ENCODE results near the gene VAC14.

The VAC14 gene

GRCh38 chr16:70708366-70709246 is 92.4 kb downstream of the VAC14 start:
- Histone ChIP-seq H3K9ac (ENCODE audit: low read depth, low read length) (peak overlapping the region; percentile 10), H3K4me3 (ENCODE audit: low read length) (no peak overlapping the region), H3K36me3 (ENCODE audit: insufficient read depth, low read length) (peaks cover 4% of the 10 kb centered on the region), H3K4me1 (ENCODE audit: control insufficient read depth, insufficient read depth, low read length) (peaks cover 72% of the 10 kb centered on the region), H3K27me3 (ENCODE audit: control insufficient read depth, insufficient read depth, low read length) (no peaks in the 10 kb centered on the region), H3K9me3 (replicated peaks; ENCODE audit: low read length) (no peaks in the 10 kb centered on the region), H3K4me2 (ENCODE audit: low read length) (no peak overlapping the region)

- peak overlapping the region; percentile 7 for H3K4me3 ChIP-seq (ENCODE audit: low read length)
- H3K9ac ChIP-seq (ENCODE audit: low read depth, low read length), result peak overlapping the region; percentile 61
- H3K4me1 ChIP-seq (ENCODE audit: control insufficient read depth, insufficient read depth, low read length), result peaks cover 80% of the 10 kb centered on the region
- H3K9me3 ChIP-seq (replicated peaks; ENCODE audit: low read length), result no peaks in the 10 kb centered on the region
- H3K27me3 ChIP-seq (ENCODE audit: control insufficient read depth, insufficient read depth, low read length), result no peaks in the 10 kb centered on the region
- H3K36me3 ChIP-seq (ENCODE audit: insufficient read depth, low read length), result peaks cover 4% of the 10 kb centered on the region
- H3K4me2 ChIP-seq (ENCODE audit: low read length), result peak overlapping the region; percentile 51
Measured at GRCh38 chr16:70706948-70707465, 94.0 kb downstream of the VAC14 start.

- Histone ChIP-seq H3K27me3 (ENCODE audit: control insufficient read depth, insufficient read depth, low read length) (no peaks in the 10 kb centered on the region), H3K36me3 (ENCODE audit: insufficient read depth, low read length) (no peaks in the 10 kb centered on the region), H3K4me3 (ENCODE audit: low read length) (no peak overlapping the region), H3K4me2 (ENCODE audit: low read length) (peak overlapping the region; percentile 16), H3K4me1 (ENCODE audit: control insufficient read depth, insufficient read depth, low read length) (peaks cover 99% of the 10 kb centered on the region), H3K9ac (ENCODE audit: low read depth, low read length) (peak overlapping the region; percentile 45), H3K9me3 (replicated peaks; ENCODE audit: low read length) (no peaks in the 10 kb centered on the region)
Measured at GRCh38 chr16:70705056-70705455, 95.9 kb downstream of the VAC14 start.

- Histone ChIP-seq H3K4me2 (ENCODE audit: low read length) (peak overlapping the region; percentile 16), H3K9ac (ENCODE audit: low read depth, low read length) (peak overlapping the region; percentile 45), H3K9me3 (replicated peaks; ENCODE audit: low read length) (no peaks in the 10 kb centered on the region), H3K27me3 (ENCODE audit: control insufficient read depth, insufficient read depth, low read length) (no peaks in the 10 kb centered on the region), H3K36me3 (ENCODE audit: insufficient read depth, low read length) (no peaks in the 10 kb centered on the region), H3K4me1 (ENCODE audit: control insufficient read depth, insufficient read depth, low read length) (peaks cover 99% of the 10 kb centered on the region), H3K4me3 (ENCODE audit: low read length) (no peak overlapping the region)
Measured at GRCh38 chr16:70704586-70704985, 96.4 kb downstream of the VAC14 start.

- Histone ChIP-seq H3K27me3 (ENCODE audit: control insufficient read depth, insufficient read depth, low read length) (no peaks in the 10 kb centered on the region), H3K36me3 (ENCODE audit: insufficient read depth, low read length) (peaks cover 4% of the 10 kb centered on the region), H3K4me1 (ENCODE audit: control insufficient read depth, insufficient read depth, low read length) (peaks cover 98% of the 10 kb centered on the region), H3K9ac (ENCODE audit: low read depth, low read length) (peak overlapping the region; percentile 45), H3K9me3 (replicated peaks; ENCODE audit: low read length) (no peaks in the 10 kb centered on the region), H3K4me3 (ENCODE audit: low read length) (peak overlapping the region; percentile 3), H3K4me2 (ENCODE audit: low read length) (peak overlapping the region; percentile 22)
Measured at GRCh38 chr16:70703835-70704381, 97.0 kb downstream of the VAC14 start.

GRCh38 chr16:70703041-70703834 is 97.7 kb downstream of the VAC14 start:
- H3K27me3 ChIP-seq (ENCODE audit: control insufficient read depth, insufficient read depth, low read length), result no peaks in the 10 kb centered on the region
- H3K36me3 ChIP-seq (ENCODE audit: insufficient read depth, low read length), result peaks cover 4% of the 10 kb centered on the region
- peaks cover 93% of the 10 kb centered on the region for H3K4me1 ChIP-seq (ENCODE audit: control insufficient read depth, insufficient read depth, low read length)
- peak overlapping the region; percentile 45 for H3K9ac ChIP-seq (ENCODE audit: low read depth, low read length)
- no peaks in the 10 kb centered on the region for H3K9me3 ChIP-seq (replicated peaks; ENCODE audit: low read length)
- peak overlapping the region; percentile 22 for H3K4me2 ChIP-seq (ENCODE audit: low read length)
- H3K4me3 ChIP-seq (ENCODE audit: low read length), result peak overlapping the region; percentile 3

- H3K4me1 ChIP-seq (ENCODE audit: control insufficient read depth, insufficient read depth, low read length), result peaks cover 93% of the 10 kb centered on the region
- peak overlapping the region; percentile 45 for H3K9ac ChIP-seq (ENCODE audit: low read depth, low read length)
- H3K4me2 ChIP-seq (ENCODE audit: low read length), result peak overlapping the region; percentile 22
Measured at GRCh38 chr16:70702624-70703023, 98.3 kb downstream of the VAC14 start.

GRCh38 chr16:70701998-70702397 is 99.0 kb downstream of the VAC14 start:
- no peaks in the 10 kb centered on the region for H3K9me3 ChIP-seq (replicated peaks; ENCODE audit: low read length)
- no peak overlapping the region for H3K4me2 ChIP-seq (ENCODE audit: low read length)
- H3K27me3 ChIP-seq (ENCODE audit: control insufficient read depth, insufficient read depth, low read length), result no peaks in the 10 kb centered on the region
- no peak overlapping the region for H3K4me3 ChIP-seq (ENCODE audit: low read length)
- peaks cover 4% of the 10 kb centered on the region for H3K36me3 ChIP-seq (ENCODE audit: insufficient read depth, low read length)
- peak overlapping the region; percentile 45 for H3K9ac ChIP-seq (ENCODE audit: low read depth, low read length)
- H3K4me1 ChIP-seq (ENCODE audit: control insufficient read depth, insufficient read depth, low read length), result peaks cover 93% of the 10 kb centered on the region

More at GRCh38 chr16:70702624-70703023, 98.3 kb downstream of the VAC14 start:
- no peaks in the 10 kb centered on the region for H3K9me3 ChIP-seq (replicated peaks; ENCODE audit: low read length)
- H3K27me3 ChIP-seq (ENCODE audit: control insufficient read depth, insufficient read depth, low read length), result no peaks in the 10 kb centered on the region
- H3K36me3 ChIP-seq (ENCODE audit: insufficient read depth, low read length), result peaks cover 4% of the 10 kb centered on the region
- no peak overlapping the region for H3K4me3 ChIP-seq (ENCODE audit: low read length)

GRCh38 chr16:70701596-70701995 is 99.4 kb downstream of the VAC14 start:
- Histone ChIP-seq H3K9ac (ENCODE audit: low read depth, low read length) (peak overlapping the region; percentile 77), H3K4me1 (ENCODE audit: control insufficient read depth, insufficient read depth, low read length) (peaks cover 93% of the 10 kb centered on the region), H3K9me3 (replicated peaks; ENCODE audit: low read length) (no peaks in the 10 kb centered on the region), H3K27me3 (ENCODE audit: control insufficient read depth, insufficient read depth, low read length) (no peaks in the 10 kb centered on the region), H3K4me3 (ENCODE audit: low read length) (no peak overlapping the region), H3K36me3 (ENCODE audit: insufficient read depth, low read length) (peaks cover 4% of the 10 kb centered on the region), H3K4me2 (ENCODE audit: low read length) (no peak overlapping the region)

- H3K4me3 ChIP-seq (ENCODE audit: low read length), result no peak overlapping the region
- peaks cover 90% of the 10 kb centered on the region for H3K4me1 ChIP-seq (ENCODE audit: control insufficient read depth, insufficient read depth, low read length)
- H3K4me2 ChIP-seq (ENCODE audit: low read length), result peak overlapping the region; percentile 31
- peaks cover 4% of the 10 kb centered on the region for H3K36me3 ChIP-seq (ENCODE audit: insufficient read depth, low read length)
- peak overlapping the region; percentile 77 for H3K9ac ChIP-seq (ENCODE audit: low read depth, low read length)
- H3K27me3 ChIP-seq (ENCODE audit: control insufficient read depth, insufficient read depth, low read length), result no peaks in the 10 kb centered on the region
- H3K9me3 ChIP-seq (replicated peaks; ENCODE audit: low read length), result no peaks in the 10 kb centered on the region
Measured at GRCh38 chr16:70701036-70701435, 99.9 kb downstream of the VAC14 start.

Measured in skeletal muscle satellite cell (primary cell).